PC-9 (cell line): ENCODE results near the gene PDE1C.

Experiments used
- EZH2 ChIP-seq: fragments of 200-600 bp; sonication (generic); IDR thresholded peaks from 2 replicates; pipeline ENCODE4 v1.8.0; 2017; ENCODE audit warnings: antibody characterized with exemption, low read depth
- TF ChIP-seq, protein P1 (sequence below): fragments of 200-600 bp; sonication (generic); conservative IDR thresholded peaks from 2 replicates; pipeline ENCODE4 v1.6.1; 2017; ENCODE audit warnings: mixed run types, antibody characterized with exemption, mild to moderate bottlenecking, moderate library complexity

DNA sequence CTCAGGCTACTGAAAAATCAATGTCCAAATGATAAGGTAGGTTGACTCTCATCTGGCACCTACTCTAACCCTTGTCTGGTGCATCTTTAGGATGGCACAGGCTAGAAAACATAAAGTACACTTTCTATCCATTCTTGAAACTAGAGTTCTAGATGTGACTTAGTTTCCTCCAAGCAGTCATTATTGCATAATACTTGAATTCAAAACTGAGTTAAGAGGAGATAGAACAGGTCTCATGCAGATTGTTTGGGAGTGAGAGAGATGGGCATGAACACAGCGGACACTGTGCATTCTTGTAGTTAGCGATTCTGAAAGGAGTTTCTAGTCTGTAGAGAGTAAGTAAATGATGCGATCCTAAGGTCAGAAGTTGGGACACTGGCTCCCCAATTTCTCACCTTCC is 149.2 kb downstream of the PDE1C start:
- TF ChIP-seq, protein P1, sequence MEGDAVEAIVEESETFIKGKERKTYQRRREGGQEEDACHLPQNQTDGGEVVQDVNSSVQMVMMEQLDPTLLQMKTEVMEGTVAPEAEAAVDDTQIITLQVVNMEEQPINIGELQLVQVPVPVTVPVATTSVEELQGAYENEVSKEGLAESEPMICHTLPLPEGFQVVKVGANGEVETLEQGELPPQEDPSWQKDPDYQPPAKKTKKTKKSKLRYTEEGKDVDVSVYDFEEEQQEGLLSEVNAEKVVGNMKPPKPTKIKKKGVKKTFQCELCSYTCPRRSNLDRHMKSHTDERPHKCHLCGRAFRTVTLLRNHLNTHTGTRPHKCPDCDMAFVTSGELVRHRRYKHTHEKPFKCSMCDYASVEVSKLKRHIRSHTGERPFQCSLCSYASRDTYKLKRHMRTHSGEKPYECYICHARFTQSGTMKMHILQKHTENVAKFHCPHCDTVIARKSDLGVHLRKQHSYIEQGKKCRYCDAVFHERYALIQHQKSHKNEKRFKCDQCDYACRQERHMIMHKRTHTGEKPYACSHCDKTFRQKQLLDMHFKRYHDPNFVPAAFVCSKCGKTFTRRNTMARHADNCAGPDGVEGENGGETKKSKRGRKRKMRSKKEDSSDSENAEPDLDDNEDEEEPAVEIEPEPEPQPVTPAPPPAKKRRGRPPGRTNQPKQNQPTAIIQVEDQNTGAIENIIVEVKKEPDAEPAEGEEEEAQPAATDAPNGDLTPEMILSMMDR, result no peak
- TF ChIP-seq EZH2, result no peak
